Cardiac muscle cell (in vitro differentiated cells and primary cell): Measurements from ENCODE around the gene HMGCS2. TPM values are rescaled to one million over a fixed set of nuclear protein-coding genes. Genes with fewer than 3 reads are reported as not detected.

Experiments
- DNase-seq, 2 donors: peaks; one replicate each; pipeline versions ENCODE4 v3.0.0 to v3.0.0-alpha.2; 2010 to 2017; ENCODE audit warnings: low read depth in 1 of 2, low spot score in 1 of 2
- H3K27ac ChIP-seq: fragments of 200-600 bp; sonication (generic); 2 replicates; pipeline ENCODE4 v1.5.1; 2016
- H3K27me3 ChIP-seq: fragments of 200-600 bp; sonication (generic); 2 replicates; pipeline ENCODE4 v1.6.0; 2016; ENCODE audit warnings: control low read depth
- H3K36me3 ChIP-seq: fragments of 200-600 bp; sonication (generic); 2 replicates; pipeline ENCODE4 v1.5.1; 2016; ENCODE audit warnings: control low read depth
- H3K4me1 ChIP-seq: fragments of 200-600 bp; sonication (generic); 2 replicates; pipeline ENCODE4 v1.8.1; 2017; ENCODE audit warnings: low read depth, mild to moderate bottlenecking, mixed run types
- H3K4me3 ChIP-seq: fragments of 200-600 bp; sonication (generic); 2 replicates; pipeline ENCODE4 v1.5.1; 2016; ENCODE audit warnings: mild to moderate bottlenecking
- H3K9me3 ChIP-seq: fragments of 200-600 bp; sonication (generic); 2 replicates; pipeline ENCODE4 v1.5.1; 2017; ENCODE audit warnings: low read depth, mild to moderate bottlenecking, control low read depth
- polyA plus RNA-seq: library from polyadenylated mRNA; unstranded; fragments of >200 nt; fragmentation: Nextera tagmentation; extraction: Ambion mirVana; gene quantifications from 2 replicates; pipeline ENCODE4 v1.2.1, GENCODE V29; 2016
- total RNA-seq: library from RNA; depleted of rRNA; stranded (reverse); fragments of >200 nt; gene quantifications from 2 replicates; pipeline ENCODE4 v1.2.3, GENCODE V29; 2016
- TF ChIP-seq, protein P1 (sequence below): IDR thresholded peaks from 2 replicates; pipeline ENCODE4 v1.5.1; 2012; ENCODE audit warnings: low read depth, mild to moderate bottlenecking, low read length

Gene HMGCS2
- total and polyA plus RNA-seq, 2 experiments from 2014 or later, result 0.15 TPM; not detected in 1

DNA sequence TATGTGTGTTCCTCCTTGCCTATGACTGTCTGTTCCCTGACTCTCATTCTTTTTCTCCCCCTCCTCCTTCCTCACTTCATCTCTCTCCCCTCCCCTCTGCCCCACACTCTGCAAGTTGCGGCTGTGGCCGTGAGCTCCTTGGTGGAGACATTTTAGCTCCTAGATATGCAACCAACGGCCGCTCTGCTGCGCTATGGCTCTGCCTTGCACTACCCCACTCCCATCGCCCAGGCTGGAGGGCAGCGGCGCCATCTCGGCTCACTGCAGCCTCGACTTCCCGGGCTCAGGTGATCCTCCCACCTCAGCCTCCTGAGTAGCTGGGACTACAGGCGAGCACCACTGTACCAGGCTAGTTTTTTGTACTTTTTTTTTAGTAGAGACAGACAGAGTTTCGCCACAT lies 37.0 kb upstream of the HMGCS2 start:
- Histone ChIP-seq H3K4me1 (no peaks in the 10 kb centered on the region), H3K36me3 (no peaks in the 10 kb centered on the region), H3K9me3 (no peaks in the 10 kb centered on the region), H3K4me3 (no peak overlapping the region), H3K27me3 (no peaks in the 10 kb centered on the region), H3K27ac (no peak overlapping the region)
- TF ChIP-seq, protein P1, sequence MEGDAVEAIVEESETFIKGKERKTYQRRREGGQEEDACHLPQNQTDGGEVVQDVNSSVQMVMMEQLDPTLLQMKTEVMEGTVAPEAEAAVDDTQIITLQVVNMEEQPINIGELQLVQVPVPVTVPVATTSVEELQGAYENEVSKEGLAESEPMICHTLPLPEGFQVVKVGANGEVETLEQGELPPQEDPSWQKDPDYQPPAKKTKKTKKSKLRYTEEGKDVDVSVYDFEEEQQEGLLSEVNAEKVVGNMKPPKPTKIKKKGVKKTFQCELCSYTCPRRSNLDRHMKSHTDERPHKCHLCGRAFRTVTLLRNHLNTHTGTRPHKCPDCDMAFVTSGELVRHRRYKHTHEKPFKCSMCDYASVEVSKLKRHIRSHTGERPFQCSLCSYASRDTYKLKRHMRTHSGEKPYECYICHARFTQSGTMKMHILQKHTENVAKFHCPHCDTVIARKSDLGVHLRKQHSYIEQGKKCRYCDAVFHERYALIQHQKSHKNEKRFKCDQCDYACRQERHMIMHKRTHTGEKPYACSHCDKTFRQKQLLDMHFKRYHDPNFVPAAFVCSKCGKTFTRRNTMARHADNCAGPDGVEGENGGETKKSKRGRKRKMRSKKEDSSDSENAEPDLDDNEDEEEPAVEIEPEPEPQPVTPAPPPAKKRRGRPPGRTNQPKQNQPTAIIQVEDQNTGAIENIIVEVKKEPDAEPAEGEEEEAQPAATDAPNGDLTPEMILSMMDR, result no peak
- DNase-seq, result no peak

DNA sequence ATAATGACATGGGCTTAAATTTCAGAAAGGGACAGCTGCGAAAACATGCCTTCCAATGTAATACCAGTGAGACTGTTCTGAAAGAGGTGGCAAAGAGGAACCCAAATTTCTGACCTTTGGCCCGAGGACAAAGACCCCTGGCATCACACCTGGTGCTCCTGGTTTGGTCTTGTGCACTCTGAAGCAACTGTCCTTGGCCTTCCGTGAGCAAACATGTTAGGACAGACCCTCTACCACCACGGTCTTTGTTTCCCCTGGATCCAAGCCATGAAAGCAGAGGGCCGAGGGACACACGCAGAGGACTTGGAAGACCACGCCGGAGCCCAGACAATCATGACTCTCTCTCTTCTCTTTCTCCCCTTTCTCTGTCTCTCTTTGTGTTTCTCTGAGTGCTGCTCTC lies 36.5 kb upstream of the HMGCS2 start:
- H3K27me3 ChIP-seq, result no peaks in the 10 kb centered on the region
- H3K36me3 ChIP-seq, result no peaks in the 10 kb centered on the region
- H3K4me1 ChIP-seq, result no peaks in the 10 kb centered on the region
- no peak overlapping the region for H3K4me3 ChIP-seq
- DNase-seq, result no peak
- TF ChIP-seq, protein P1, result no peak
- H3K9me3 ChIP-seq, result no peaks in the 10 kb centered on the region
- no peak overlapping the region for H3K27ac ChIP-seq

DNA sequence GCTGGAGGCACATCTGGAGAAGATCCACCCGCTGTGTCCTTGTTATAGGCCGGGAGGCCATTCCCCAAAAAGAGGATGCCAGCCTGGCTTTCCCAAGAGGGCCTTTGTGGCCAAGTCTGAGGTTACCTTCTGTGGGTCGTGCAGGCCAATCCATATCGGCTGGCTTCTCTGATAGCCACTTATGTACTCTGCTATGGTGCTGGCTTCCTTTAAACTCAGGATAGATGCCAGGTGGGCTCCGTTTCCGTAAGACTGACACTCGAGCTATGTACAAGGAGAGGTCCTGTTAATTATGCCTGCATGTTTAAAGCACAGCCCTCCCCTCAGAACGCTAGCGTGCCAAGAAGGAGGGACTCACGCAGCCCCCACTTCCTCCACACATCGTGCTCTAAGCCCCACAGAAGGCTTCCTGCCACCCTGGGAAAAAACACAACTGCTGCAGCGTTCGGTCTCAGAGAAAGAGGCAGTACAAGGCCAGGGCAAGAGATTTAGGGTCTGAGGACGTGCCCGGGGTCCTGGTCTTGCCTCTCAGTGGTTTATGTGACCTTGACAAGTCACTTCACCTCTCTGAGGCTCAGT lies 31.0 kb upstream of the HMGCS2 start:
- no peaks in the 10 kb centered on the region for H3K36me3 ChIP-seq
- no peak for DNase-seq
- H3K27ac ChIP-seq, result no peak overlapping the region
- H3K4me3 ChIP-seq, result no peak overlapping the region
- H3K9me3 ChIP-seq, result no peaks in the 10 kb centered on the region
- TF ChIP-seq, protein P1, result no peak
- H3K4me1 ChIP-seq, result no peaks in the 10 kb centered on the region
- no peaks in the 10 kb centered on the region for H3K27me3 ChIP-seq

DNA sequence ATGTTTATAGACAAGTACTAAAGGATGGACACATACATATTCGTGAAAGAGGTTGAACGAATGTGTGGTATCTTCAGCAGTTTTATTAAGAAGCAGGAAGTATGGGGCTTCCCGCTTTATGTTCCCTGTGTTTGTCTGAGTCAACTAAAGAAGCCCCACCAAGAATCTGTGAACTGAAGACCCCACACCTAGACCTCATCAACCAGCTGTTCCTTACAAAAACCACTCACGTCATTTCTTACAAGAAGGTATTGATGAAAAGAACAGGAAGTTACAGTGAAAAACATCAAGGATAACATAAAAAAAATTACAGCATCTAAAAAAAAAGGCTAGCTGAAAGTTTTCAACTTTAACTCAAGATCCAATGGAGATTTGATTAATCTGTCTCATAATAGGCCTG lies 30.3 kb upstream of the HMGCS2 start:
- no peaks in the 10 kb centered on the region for H3K36me3 ChIP-seq
- TF ChIP-seq, protein P1, result no peak
- H3K4me3 ChIP-seq, result no peak overlapping the region
- no peak for DNase-seq
- H3K27ac ChIP-seq, result no peak overlapping the region
- H3K9me3 ChIP-seq, result no peaks in the 10 kb centered on the region
- no peaks in the 10 kb centered on the region for H3K4me1 ChIP-seq
- H3K27me3 ChIP-seq, result no peaks in the 10 kb centered on the region

DNA sequence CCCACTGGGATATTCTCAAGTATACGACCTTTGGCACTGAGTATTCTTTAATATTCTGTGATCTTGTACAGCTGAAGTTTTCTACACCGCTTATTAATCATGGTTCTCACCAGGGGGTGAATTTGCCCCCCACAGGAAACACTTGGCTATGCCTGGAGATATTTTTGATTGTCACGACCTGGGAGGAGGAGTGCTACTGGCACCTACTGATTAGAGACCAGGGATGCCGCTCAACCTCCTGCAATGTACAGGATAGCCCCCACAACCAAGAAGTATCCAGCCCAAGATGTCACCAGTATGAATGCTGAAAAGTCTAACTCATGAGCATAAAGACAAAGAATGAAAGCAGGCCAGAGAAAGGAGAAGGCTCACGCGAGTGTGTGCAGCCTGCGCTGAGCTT lies 28.9 kb upstream of the HMGCS2 start:
- Histone ChIP-seq H3K27me3 (no peaks in the 10 kb centered on the region), H3K4me3 (no peak overlapping the region), H3K9me3 (no peaks in the 10 kb centered on the region), H3K4me1 (no peaks in the 10 kb centered on the region), H3K36me3 (no peaks in the 10 kb centered on the region), H3K27ac (no peak overlapping the region)
- TF ChIP-seq, protein P1, result no peak
- DNase-seq, result no peak
